Thyroid gland (tissue), 4 donors: ENCODE data around the gene PTGFRN.

Source experiments
- POLR2A ChIP-seq, 2 donors: fragments of 450-650 bp; IDR thresholded peaks; one replicate each; pipeline ENCODE4 v1.6.1; 2017; ENCODE audit warnings: antibody characterized with exemption in 2 of 2, mild to moderate bottlenecking in 2 of 2, moderate library complexity in 1 of 2
- TF ChIP-seq, protein P1 (sequence below), 6 experiments: fragments of 200-600 bp in 3 of 6; fragments of 450-650 bp in 3 of 6; sonication (generic) in 3 of 6; IDR thresholded peaks; one replicate each; pipeline ENCODE4 v1.5.1; 2016 to 2019; ENCODE audit warnings: antibody characterized with exemption in 6 of 6, mild to moderate bottlenecking in 2 of 6, inconsistent platforms in 1 of 6, moderate library complexity in 1 of 6

- TF ChIP-seq, protein P1, sequence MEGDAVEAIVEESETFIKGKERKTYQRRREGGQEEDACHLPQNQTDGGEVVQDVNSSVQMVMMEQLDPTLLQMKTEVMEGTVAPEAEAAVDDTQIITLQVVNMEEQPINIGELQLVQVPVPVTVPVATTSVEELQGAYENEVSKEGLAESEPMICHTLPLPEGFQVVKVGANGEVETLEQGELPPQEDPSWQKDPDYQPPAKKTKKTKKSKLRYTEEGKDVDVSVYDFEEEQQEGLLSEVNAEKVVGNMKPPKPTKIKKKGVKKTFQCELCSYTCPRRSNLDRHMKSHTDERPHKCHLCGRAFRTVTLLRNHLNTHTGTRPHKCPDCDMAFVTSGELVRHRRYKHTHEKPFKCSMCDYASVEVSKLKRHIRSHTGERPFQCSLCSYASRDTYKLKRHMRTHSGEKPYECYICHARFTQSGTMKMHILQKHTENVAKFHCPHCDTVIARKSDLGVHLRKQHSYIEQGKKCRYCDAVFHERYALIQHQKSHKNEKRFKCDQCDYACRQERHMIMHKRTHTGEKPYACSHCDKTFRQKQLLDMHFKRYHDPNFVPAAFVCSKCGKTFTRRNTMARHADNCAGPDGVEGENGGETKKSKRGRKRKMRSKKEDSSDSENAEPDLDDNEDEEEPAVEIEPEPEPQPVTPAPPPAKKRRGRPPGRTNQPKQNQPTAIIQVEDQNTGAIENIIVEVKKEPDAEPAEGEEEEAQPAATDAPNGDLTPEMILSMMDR (IDR thresholded peaks at IDR 0.05) = no peak
- no peak for TF ChIP-seq POLR2A (IDR thresholded peaks at IDR 0.05)
Observed at GRCh38 chr1:116972674-116973030, 62.9 kb downstream of the PTGFRN start.
